CD4-positive, alpha-beta T cell treated with Interleukin-15 for 4 hours (primary cell): Measurements from ENCODE around the gene HSD17B4.
"Not testable (repeated sequence)": the region's sequence is repeated elsewhere in the genome, so short reads cannot be mapped to it uniquely, and the experiment has no call there.

Source experiments
- DNase-seq: peaks from one replicate; pipeline ENCODE4 v3.0.0-alpha.2; 2020; ENCODE audit warnings: low spot score

Gene HSD17B4

GRCh38 chr5:119452373-119453039 is at the start of gene HSD17B4:
TSS of gene HSD17B4 (plus strand) at chr5:119452497. CDS start at chr5:119452576, 79 bp downstream.
- DNase-seq: peak; percentile 74

GRCh38 chr5:119402555-119402954 is 49.7 kb upstream of the HSD17B4 start:
- DNase-seq: no peak

- no peak for DNase-seq
Observed at GRCh38 chr5:119404033-119404432, 48.3 kb upstream of the HSD17B4 start.

- no peak for DNase-seq
Observed at GRCh38 chr5:119405419-119405818, 46.9 kb upstream of the HSD17B4 start.

GRCh38 chr5:119406551-119407110 is 45.7 kb upstream of the HSD17B4 start:
- no peak for DNase-seq

- DNase-seq: peak; percentile 23
Observed at GRCh38 chr5:119409235-119409815, 43.0 kb upstream of the HSD17B4 start.

- DNase-seq: no peak
Observed at GRCh38 chr5:119410448-119411159, 41.7 kb upstream of the HSD17B4 start.

- DNase-seq: peak; percentile 80
Observed at GRCh38 chr5:119411361-119412278, 40.7 kb upstream of the HSD17B4 start.

- no peak for DNase-seq
Observed at GRCh38 chr5:119412279-119413227, 39.7 kb upstream of the HSD17B4 start.

GRCh38 chr5:119414124-119414734 is 38.1 kb upstream of the HSD17B4 start:
- not testable (repeated sequence) for DNase-seq

- no peak for DNase-seq
Observed at GRCh38 chr5:119417891-119418605, 34.2 kb upstream of the HSD17B4 start.

GRCh38 chr5:119418606-119419100 is 33.6 kb upstream of the HSD17B4 start:
- DNase-seq: no peak

GRCh38 chr5:119420169-119420568 is 32.1 kb upstream of the HSD17B4 start:
- no peak for DNase-seq

GRCh38 chr5:119426057-119426456 is 26.2 kb upstream of the HSD17B4 start:
- no peak for DNase-seq

- no peak for DNase-seq
Observed at GRCh38 chr5:119427060-119427459, 25.2 kb upstream of the HSD17B4 start.

- DNase-seq: not testable (repeated sequence)
Observed at GRCh38 chr5:119427596-119427995, 24.7 kb upstream of the HSD17B4 start.

- DNase-seq: not testable (repeated sequence)
Observed at GRCh38 chr5:119428166-119428565, 24.1 kb upstream of the HSD17B4 start.

- not testable (repeated sequence) for DNase-seq
Observed at GRCh38 chr5:119428574-119428973, 23.7 kb upstream of the HSD17B4 start.

GRCh38 chr5:119432674-119433237 is 19.5 kb upstream of the HSD17B4 start:
- not testable (repeated sequence) for DNase-seq
